HG02884 (cell line): ENCODE measurements around the gene TIGD2.

Experiments
- ATAC-seq: cut with Tn5 transposase; IDR thresholded peaks from one replicate; pipeline ENCODE4 v1.9.1; 2021; ENCODE audit warnings: mild to moderate bottlenecking, moderate library complexity; ENCODE audit not compliant: unreplicated experiment

TIGD2 gene

GRCh38 chr4:89110986-89111832 is at the start of gene TIGD2:
Gene TIGD2 (plus strand): TSS chr4:89111533. CDS start chr4:89112975, 1,442 bp downstream.
- ATAC-seq = peak; percentile 88

- ATAC-seq = no peak
Measured at GRCh38 chr4:89064848-89065247, 46.5 kb upstream of the TIGD2 start.

GRCh38 chr4:89067417-89067816 is 43.9 kb upstream of the TIGD2 start:
- no peak for ATAC-seq

GRCh38 chr4:89069481-89069880 is 41.9 kb upstream of the TIGD2 start:
- ATAC-seq = peak; percentile 84

GRCh38 chr4:89070041-89070440 is 41.3 kb upstream of the TIGD2 start:
- no peak for ATAC-seq

GRCh38 chr4:89071311-89071710 is 40.0 kb upstream of the TIGD2 start:
- ATAC-seq = no peak

GRCh38 chr4:89072921-89073320 is 38.4 kb upstream of the TIGD2 start:
- no peak for ATAC-seq

- no peak for ATAC-seq
Measured at GRCh38 chr4:89077761-89078160, 33.6 kb upstream of the TIGD2 start.

- ATAC-seq = no peak
Measured at GRCh38 chr4:89078300-89078699, 33.0 kb upstream of the TIGD2 start.

- no peak for ATAC-seq
Measured at GRCh38 chr4:89099034-89099433, 12.3 kb upstream of the TIGD2 start.

- no peak for ATAC-seq
Measured at GRCh38 chr4:89099471-89099870, 11.9 kb upstream of the TIGD2 start.

- ATAC-seq = peak; percentile 0
Measured at GRCh38 chr4:89100853-89101252, 10.5 kb upstream of the TIGD2 start.

GRCh38 chr4:89101256-89102161 is 9.8 kb upstream of the TIGD2 start:
- ATAC-seq = peak; percentile 91

- ATAC-seq = no peak
Measured at GRCh38 chr4:89105726-89106125, 5.6 kb upstream of the TIGD2 start.

GRCh38 chr4:89108091-89108490 is 3.2 kb upstream of the TIGD2 start:
- no peak for ATAC-seq

- no peak for ATAC-seq
Measured at GRCh38 chr4:89109841-89110540, 1.3 kb upstream of the TIGD2 start.

GRCh38 chr4:89110541-89110985 is 770 bp upstream of the TIGD2 start:
- no peak for ATAC-seq

GRCh38 chr4:89111833-89112563 is 665 bp downstream of the TIGD2 start:
- ATAC-seq = no peak

- ATAC-seq = no peak
Measured at GRCh38 chr4:89113415-89113814, 2.1 kb downstream of the TIGD2 start.

GRCh38 chr4:89114100-89114499 is 2.8 kb downstream of the TIGD2 start:
- no peak for ATAC-seq
